ENCODE measurements around the gene TMCO2. TPM values are rescaled to one million over a fixed set of nuclear protein-coding genes. Genes with fewer than 3 reads are reported as not detected.
"Not testable (repeated sequence)": the region's sequence is repeated elsewhere in the genome, so short reads cannot be mapped to it uniquely, and the experiment has no call there.

TMCO2 gene
- total RNA-seq: not detected in 2 replicates

DNA sequence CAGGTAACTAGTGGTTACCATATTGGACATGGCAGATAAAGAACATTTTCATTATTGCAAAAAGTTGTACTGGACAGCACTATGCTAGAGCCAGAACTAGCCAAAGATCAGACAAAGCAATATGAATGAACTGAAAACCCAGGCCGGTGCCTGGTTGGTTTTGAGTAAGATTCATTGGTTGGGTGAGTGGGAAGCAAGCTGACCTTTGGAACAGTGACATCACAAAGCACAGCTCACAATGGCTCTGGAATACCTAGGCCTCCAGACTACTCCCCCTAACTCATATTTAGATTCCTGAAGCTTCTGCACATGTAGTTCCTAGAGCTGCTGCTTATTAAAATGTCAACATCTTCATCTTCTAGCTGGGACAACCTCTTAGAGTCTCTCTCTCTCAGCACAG, at the start of gene TMCO2:
Gene TMCO2 (plus strand): TSS at position 283 of the 400 bp plus-strand sequence. CDS start 57 bp downstream, at position 340.
- DNase-seq (ENCODE audit: low read depth): no peak
- H3K4me3 ChIP-seq (ENCODE audit: low read depth, low read length): no peak within 1 kb of the TSS
- TF ChIP-seq, protein P1, sequence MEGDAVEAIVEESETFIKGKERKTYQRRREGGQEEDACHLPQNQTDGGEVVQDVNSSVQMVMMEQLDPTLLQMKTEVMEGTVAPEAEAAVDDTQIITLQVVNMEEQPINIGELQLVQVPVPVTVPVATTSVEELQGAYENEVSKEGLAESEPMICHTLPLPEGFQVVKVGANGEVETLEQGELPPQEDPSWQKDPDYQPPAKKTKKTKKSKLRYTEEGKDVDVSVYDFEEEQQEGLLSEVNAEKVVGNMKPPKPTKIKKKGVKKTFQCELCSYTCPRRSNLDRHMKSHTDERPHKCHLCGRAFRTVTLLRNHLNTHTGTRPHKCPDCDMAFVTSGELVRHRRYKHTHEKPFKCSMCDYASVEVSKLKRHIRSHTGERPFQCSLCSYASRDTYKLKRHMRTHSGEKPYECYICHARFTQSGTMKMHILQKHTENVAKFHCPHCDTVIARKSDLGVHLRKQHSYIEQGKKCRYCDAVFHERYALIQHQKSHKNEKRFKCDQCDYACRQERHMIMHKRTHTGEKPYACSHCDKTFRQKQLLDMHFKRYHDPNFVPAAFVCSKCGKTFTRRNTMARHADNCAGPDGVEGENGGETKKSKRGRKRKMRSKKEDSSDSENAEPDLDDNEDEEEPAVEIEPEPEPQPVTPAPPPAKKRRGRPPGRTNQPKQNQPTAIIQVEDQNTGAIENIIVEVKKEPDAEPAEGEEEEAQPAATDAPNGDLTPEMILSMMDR (conservative IDR thresholded peaks at IDR 0.05; ENCODE audit: low read depth, low read length): no peak

GRCh38 chr1:40199126-40199525, 48.6 kb upstream of the TMCO2 start:
- no peak overlapping the region for H3K4me3 ChIP-seq (ENCODE audit: low read depth, low read length)
- TF ChIP-seq, protein P1 (conservative IDR thresholded peaks at IDR 0.05; ENCODE audit: low read depth, low read length): no peak
- no peak for DNase-seq (ENCODE audit: low read depth)

DNA sequence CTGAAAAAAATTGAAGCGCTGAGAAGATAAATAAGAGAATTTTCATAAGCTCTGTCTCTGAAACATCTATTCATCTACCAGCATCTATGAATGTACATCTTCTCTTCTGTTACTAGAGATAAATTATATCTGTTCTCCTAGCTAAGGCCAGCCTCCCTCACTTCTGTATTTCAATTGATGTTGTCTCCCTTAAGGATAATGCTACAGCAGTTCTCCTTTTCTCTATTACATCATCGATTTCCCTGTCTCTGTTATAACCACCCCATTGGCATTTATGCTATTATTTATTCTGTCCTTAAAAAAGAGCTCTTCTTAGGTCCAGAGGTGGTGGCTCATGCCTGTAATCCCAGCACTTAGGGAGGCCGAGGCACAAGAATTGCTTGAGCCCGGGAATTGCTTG, 42.9 kb upstream of the TMCO2 start:
- TF ChIP-seq, protein P1 (conservative IDR thresholded peaks at IDR 0.05; ENCODE audit: low read depth, low read length): no peak
- no peak overlapping the region for H3K4me3 ChIP-seq (ENCODE audit: low read depth, low read length)
- DNase-seq (ENCODE audit: low read depth): no peak

- DNase-seq (ENCODE audit: low read depth): no peak
- TF ChIP-seq, protein P1 (conservative IDR thresholded peaks at IDR 0.05; ENCODE audit: low read depth, low read length): no peak
- H3K4me3 ChIP-seq (ENCODE audit: low read depth, low read length): no peak overlapping the region
These were observed 37.1 kb upstream of the TMCO2 start for GRCh38 chr1:40210511-40211204.

- DNase-seq (ENCODE audit: low read depth): no peak
- H3K4me3 ChIP-seq (ENCODE audit: low read depth, low read length): no peak overlapping the region
- TF ChIP-seq, protein P1 (conservative IDR thresholded peaks at IDR 0.05; ENCODE audit: low read depth, low read length): no peak
These were observed 29.4 kb upstream of the TMCO2 start for GRCh38 chr1:40218333-40218732.

- not testable (repeated sequence) for DNase-seq (ENCODE audit: low read depth); H3K4me3 ChIP-seq (ENCODE audit: low read depth, low read length)
These were observed 26.2 kb upstream of the TMCO2 start for GRCh38 chr1:40221471-40221905.

GRCh38 chr1:40221977-40222772, 25.6 kb upstream of the TMCO2 start:
- TF ChIP-seq, protein P1 (conservative IDR thresholded peaks at IDR 0.05; ENCODE audit: low read depth, low read length): no peak
- no peak for DNase-seq (ENCODE audit: low read depth)
- H3K4me3 ChIP-seq (ENCODE audit: low read depth, low read length): no peak overlapping the region

All from epithelial cell of proximal tubule (primary cell).